Epithelial cell of prostate (primary cell): ENCODE results near the gene ERI3.

Experiments
- DNase-seq: peaks from one replicate; pipeline ENCODE4 v3.0.0-alpha.2; 2011; ENCODE audit warnings: low read depth, low spot score
- H3K27ac ChIP-seq: fragments of 450-650 bp; 2 replicates; pipeline ENCODE4 v1.5.1; 2017; ENCODE audit warnings: mild to moderate bottlenecking

ERI3 gene

DNA sequence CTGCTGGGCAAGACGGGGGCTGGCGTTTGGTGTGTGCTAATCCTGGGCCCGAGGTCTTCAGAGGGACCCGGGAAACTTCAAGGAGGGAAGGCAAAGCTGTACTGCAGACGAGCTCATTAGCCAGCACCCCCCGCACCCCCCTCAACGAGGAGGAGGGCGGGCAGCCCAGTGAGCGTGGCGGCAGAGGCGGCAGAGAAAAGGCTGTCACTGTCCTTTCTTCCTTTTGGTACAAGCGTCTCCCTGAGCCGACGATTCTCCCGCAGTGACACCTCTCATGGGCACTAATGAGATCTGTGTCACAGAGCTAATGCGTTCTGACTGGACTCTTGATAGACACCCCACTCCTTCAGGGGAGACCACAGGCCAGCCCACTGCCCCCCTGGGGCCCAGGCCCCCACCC is 112.3 kb downstream of the ERI3 start:
- no peak for DNase-seq
- no peak overlapping the region for H3K27ac ChIP-seq

DNA sequence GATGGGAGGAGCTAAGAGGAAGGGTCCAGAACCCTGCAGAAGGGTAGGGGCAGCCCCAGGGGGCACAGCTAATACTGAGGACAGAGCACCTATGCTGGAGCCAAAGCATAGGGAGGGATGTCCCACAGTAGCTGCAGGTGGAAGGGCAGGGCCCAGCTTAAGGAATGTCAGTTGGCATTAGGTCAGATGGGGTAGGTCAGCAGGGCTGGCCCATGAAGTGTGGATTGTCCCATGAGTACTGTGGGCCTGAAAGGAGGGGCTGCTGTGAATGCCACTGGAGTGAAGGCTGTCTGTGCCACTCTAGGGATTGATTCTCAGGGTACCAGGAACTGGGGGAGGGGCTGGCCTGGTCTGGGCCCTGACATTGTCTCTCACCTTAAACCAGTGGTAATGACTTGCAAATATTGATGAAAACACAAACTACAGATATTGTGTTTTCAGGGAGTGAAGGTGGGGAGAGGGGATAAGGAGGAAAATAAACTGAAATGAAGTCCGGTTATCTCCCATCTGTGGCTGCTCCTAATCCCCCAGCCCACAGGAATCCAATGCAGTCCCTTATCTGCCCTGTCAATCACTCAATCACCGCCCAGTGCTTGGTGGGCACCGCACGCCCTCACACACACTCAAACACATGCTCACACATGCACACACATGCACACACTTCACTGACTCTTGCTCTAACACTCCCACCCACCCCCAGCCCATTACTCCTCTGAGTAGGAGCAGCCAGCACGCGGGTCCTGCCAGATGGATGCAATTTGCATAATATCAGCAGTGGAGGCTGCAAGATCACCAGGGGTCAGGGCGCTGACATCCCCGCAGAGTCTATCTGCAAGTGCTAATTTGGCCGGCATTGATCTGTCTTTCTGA is 114.0 kb downstream of the ERI3 start:
- DNase-seq = no peak
- H3K27ac ChIP-seq = no peak overlapping the region

DNA sequence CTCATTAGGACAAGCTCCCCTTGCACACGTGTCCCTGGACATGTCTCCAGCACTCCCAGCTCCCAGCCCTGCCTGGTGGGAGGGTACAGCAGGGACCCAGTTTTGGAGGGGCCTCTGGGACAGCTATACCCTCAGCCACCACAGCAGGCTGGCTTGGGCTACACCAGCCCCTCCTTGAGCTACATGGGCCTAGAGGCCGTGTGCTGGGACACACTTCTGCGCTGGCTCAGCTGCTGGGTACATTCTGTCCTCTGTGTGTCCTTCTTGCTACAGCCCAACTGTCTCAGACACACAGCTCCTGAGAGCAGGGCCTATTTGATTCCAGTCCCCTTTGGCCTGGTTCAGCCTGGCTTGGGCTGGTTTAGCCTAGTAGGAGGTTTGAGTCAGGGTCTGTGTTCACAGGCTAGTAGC is 115.1 kb downstream of the ERI3 start:
- no peak overlapping the region for H3K27ac ChIP-seq

DNA sequence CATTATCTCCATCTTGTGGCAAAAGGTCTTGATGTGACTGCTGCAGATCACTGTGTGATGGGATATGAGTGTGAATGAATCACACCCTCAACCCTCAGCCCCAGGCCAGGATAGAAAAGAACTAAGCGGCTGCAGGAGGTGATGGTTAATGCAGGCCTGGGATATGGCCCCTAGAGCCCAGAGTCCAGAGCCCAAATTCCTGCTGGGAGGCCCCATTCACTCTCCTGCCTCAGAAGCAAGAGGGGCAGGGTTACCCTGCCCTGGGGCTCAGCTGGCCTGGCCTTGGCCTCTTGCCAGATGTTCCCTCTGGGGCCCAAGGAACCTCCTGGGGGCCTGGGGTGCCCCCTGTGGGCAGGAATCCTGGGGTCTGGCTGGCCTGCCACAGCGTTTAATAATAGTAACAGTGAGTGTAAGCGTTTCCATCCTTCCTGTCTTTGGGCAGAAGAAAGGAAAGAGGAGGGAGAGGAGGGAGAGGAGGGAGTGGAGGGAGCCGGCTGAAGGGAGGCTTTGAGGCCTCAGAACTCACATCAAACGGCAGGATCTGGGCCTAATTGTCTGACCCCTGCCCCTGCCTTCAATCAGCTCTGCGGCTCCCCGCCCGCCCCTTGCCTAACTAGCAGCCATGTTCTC is 115.6 kb downstream of the ERI3 start:
- H3K27ac ChIP-seq = no peak overlapping the region
- DNase-seq = no peak

More for the DNA sequence above, 115.1 kb downstream of the ERI3 start:
- DNase-seq = no peak

DNA sequence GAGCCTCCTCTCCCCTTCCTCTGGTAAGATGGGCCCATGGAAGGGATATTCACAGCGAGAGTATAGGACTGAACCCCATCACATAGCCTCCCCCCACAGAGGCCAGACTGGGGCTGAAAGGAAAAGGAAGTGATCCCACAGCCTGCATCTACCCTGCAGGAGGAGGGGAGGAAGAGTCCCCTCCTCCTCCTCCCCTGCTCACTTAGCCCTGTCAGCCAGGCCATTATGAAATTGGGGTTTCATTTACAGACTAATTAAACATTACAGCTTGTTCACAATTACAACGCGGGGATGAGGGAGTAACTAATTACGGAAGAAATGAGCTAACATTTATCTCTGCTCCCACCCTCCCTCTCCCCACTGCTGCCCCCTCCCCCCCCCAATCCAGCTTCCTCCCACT is 116.4 kb downstream of the ERI3 start:
- no peak overlapping the region for H3K27ac ChIP-seq
- DNase-seq = no peak

DNA sequence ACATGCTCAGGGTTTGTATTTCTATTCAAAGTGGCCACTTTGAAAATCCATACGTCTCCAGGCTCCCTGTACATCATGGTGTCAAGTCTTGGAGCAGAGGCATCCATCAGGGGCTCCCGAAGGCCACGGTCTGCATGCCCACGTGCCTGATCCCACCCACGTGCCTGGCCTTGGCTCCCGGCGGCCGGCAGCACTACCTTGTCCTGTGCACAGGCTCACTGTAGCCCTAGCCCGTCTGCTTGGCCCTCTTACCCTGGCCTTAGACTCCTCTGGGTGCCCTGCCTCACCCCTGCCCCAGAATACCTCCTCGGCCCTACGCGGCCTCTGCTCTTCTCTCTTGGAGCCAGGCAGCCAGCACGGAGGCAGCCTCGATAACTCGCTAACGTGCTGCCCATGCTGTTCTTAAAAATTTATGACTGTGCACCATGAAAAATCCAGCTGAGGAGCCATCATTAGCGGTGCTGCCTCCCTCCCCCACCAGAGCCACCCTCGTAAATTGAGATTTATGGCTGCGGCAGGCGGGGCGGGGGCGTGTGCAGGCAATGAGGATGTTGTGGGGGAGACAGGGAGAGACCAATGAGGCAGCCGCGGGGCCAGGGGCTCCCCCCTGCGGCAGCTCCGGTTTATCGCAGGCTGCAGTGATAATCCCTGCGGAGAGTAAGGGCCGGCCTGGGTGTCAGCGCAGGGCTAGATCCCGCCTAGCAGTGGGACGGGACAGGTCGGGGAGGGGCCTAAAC is 117.2 kb downstream of the ERI3 start:
- H3K27ac ChIP-seq = no peak overlapping the region
- DNase-seq = no peak

DNA sequence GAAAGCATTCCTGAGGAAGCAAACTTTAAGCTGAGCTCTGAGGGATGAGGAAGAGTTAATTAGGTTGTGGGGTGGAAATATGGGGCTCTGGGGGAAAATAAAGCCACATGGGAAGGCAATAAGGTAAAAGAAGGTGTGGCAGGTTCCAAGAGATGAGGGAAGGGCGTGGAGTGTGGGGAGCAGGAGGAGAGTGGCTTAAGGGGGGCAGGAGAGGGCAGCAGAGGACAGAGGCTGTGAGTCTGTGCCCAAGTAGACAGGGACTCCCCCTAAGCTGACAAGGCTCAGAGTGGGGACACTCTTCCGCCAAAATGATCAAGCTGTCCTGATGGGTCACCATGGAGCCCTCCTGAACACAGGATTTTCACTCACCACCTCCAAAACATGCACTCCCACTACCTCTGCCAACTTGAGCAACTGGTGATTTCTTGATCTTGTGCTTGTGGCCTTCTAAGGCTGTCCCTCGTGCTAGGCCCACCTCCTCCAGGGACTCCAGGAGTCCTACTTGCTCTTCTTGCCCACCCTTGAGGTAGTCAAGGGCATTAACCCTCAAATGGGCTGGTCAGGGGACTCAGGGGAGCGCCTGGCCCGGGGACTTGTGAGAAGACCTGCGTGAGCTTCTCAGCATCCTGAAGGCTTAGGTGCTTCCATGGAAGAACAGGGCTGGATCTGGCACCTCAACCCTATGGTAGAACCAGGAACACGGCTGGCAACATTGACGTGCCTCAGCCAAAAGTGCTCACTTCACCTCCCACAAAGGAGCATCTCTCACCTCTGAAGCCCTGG is 118.4 kb downstream of the ERI3 start:
- no peak overlapping the region for H3K27ac ChIP-seq
- no peak for DNase-seq

DNA sequence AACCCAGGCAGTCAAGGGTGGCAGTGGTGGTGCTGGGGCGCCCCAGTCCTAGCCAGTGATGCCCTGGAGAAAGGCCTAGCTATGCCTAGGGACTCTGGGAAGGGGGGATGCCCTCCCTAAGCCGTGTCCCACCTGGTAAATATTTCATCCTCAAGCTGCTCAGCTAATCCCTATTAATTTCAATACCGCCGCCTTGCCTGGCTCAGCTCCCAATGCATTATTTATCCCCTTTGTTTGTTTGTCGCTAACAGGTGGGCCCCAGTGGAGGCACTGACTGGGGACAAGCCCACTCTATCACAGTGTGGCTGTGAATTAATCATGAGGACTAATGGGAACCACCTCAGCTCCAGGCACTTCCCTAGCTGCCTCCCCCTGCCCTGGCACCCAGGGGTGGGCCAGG is 119.2 kb downstream of the ERI3 start:
- DNase-seq = no peak
- no peak overlapping the region for H3K27ac ChIP-seq

DNA sequence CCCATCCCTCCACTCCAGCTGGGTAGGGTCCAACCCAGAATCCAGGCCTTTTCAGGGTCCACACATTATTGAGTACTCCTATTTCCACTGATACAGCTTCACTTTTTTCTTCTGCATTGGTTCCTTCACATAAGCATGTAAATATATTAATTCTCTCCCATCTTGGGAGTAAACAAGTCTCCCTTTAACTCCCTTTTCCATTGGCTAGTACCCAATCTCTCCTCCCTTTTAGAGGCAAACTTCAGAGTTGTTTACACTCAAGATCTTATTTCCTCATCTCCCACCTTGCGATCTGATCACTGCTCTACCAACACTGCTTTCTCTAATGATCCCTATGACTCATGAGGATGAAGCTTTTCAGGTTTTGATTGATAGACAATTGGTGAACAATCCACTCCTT is 121.5 kb downstream of the ERI3 start:
- H3K27ac ChIP-seq = no peak overlapping the region
- no peak for DNase-seq

DNA sequence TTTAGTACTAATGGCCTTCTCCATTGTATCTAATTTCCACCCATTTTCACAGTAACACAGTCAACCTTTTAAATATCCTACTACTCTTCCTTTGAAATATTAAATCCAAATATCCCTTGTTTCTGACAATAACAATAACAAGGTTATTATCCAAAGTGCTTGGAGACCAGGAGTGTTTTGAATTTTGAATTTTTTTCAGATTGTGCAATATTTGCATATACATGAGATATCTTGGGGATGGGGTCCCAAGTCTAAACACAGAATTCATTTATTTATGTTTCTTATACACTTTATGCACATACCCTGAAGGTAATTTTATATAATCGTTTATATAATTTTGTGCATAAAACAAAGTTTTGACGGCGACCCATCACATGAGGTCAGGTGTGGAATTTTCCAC is 124.3 kb downstream of the ERI3 start:
- no peak overlapping the region for H3K27ac ChIP-seq
- no peak for DNase-seq

DNA sequence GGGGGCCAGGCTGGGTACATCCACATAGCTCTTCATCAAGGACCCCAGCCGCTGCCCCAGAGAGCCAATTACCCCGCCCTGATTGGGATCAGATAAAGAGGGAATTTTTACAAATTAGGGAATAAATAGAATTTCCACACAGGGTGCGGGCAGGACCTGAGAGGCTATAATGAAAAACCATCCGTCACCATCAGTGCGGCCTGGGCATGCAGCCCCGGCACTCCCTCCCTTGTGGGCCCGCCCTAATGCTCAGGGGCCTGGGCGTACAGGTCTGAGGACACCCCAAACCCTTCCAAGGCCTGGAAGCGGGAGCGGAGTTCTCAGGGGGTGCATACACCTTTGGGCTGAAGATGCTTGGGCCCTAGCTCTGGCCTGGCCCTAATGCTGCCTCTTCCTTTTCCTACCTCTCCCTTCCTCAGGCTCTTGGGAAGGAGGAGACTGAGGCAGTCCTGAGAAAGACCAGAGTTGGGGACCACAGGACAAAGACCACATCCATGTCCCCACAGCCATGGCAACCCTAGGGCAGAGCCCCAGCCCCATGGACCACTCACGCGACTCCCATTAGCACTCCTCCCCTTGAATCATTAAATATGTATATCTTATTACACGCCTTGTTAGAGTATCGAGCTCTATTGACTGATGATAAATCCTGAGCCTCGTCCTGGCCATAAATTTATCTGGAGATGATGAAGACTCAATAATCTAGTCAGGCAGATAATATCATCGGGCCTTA is 125.5 kb downstream of the ERI3 start:
- DNase-seq = no peak
- no peak overlapping the region for H3K27ac ChIP-seq

DNA sequence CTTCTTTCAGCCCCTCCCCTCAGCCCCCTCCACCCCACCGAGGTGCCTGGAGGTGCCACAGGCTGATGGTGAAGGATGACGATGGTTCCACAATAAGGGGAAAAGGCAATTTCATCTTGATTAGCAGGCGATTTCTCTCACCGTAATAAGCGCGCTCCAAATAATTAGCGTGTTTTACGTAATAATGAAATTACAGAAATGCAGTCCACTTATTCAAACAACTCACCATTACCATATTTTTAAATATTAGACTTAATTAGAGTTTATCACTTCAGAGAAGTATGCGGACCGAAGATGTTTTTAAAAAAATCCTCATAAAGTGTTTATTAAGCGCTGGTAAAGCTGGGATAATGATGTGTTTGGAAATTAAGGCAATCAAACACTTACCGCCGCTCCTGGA is 126.8 kb downstream of the ERI3 start:
- no peak for DNase-seq
- H3K27ac ChIP-seq = no peak overlapping the region

DNA sequence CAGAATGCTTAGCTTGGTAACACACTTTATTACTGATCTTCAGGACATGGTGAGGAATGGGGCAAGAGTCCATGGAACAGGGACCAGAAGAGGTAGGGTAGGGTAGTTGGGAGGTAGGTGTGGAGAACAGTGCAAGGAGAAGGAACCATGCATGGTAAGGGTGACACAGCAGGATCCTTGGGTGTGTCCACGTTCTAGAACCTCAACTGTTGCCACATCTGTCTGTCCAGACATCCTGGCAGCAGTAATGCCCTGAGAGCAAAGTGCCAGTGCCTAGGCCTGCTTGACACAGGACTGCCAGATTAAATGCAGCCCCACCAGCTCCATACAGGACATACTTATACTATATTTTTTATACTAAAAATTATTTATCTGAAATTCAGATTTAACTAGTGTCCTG is 127.8 kb downstream of the ERI3 start:
- DNase-seq = no peak
- no peak overlapping the region for H3K27ac ChIP-seq

DNA sequence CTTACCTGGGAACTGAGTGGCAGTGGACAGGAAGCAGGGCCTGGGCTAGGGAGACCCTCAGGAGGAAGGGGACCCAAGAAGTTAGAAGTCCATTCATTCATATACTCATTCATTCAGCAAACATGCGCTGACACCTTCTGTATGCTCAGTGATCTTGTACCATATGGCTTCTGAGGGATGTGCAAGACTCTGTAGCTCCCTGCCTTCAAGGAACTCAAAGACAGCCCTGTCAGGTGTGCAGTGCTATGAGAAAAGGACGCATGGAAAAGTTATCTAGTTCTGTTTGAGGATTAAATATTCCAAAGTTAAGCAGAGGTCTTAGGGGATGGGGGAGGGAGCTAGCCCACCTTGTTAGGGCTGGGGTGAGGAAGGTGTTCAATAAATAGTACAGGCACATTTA is 129.3 kb downstream of the ERI3 start:
- DNase-seq = no peak
- no peak overlapping the region for H3K27ac ChIP-seq

DNA sequence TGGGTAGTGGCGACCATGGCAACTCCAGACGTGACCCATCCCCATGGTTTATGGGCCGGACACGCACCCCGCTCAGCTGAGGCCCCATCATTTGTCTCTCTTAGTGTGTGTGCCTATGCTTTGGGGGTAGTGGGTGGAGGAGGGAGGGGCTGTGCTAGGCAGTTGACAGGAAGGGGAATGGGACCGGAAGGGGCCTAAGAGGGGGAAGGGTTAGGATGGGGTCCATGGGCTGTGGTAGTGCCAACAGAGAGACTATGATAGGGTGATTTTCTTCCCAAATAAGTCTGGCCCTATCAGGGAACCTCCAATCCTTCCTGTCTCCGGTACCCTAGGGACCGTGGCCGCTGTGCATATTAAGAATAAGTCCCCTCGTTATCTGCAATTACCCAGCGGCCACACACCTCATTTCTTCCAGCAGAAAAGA is 131.9 kb downstream of the ERI3 start:
- no peak for DNase-seq
- H3K27ac ChIP-seq = no peak overlapping the region

DNA sequence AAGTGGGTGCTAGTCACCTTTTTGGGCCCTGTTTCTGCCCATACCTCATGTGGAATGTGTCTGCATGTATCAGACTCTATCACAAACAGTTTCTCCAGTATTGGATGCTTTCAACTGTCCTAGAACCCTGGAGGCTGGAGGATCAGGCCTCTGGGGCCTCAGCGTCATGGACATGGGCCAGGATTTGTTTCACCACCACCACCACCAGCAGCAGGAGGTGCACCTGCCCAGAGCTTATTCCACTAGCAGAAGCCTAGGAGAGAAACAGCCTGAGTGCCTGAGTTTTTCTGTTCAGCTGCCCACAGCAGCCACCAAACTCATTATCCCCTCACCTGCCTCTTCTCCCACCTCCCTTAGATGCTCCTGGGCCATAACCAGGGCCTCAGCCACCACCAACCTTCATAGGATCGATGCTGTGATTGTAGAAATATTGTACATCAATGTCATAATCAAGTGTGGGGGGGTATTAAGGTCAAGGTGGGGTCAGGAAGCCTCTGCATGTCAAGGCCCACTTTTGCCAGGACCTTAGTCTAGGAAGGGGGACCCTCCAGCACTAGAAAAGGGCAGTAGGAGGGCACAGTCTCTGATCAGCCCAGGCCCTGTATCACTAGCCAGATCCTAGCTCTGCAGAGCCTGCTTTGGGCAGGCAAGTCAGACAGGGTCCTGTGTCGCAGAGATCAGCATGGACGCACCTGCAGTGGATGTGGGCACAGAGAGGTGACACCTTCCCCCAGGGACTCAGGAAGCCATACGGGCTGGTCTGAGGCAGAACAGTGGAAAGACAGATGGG is 132.5 kb downstream of the ERI3 start:
- no peak overlapping the region for H3K27ac ChIP-seq
- DNase-seq = no peak

DNA sequence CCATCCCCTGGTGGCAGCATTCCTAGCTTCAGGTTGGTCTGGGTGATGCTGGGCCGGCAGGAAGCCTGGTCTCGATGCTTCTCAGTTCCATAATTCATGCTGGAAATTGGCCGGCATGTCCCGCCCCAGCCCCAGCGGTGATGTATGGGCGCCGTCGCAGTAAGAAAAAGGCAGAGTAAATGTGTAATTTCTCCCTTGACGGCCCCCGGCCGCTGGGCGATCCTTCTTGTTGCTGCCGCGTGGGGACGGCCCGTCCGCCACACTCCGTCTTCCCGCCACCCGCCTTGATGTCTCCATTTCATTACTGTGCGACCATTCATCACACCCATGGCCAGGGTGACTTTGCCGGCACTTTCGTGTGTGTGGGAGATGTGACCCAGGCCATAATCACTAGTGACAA is 133.3 kb downstream of the ERI3 start:
- no peak overlapping the region for H3K27ac ChIP-seq
- no peak for DNase-seq

DNA sequence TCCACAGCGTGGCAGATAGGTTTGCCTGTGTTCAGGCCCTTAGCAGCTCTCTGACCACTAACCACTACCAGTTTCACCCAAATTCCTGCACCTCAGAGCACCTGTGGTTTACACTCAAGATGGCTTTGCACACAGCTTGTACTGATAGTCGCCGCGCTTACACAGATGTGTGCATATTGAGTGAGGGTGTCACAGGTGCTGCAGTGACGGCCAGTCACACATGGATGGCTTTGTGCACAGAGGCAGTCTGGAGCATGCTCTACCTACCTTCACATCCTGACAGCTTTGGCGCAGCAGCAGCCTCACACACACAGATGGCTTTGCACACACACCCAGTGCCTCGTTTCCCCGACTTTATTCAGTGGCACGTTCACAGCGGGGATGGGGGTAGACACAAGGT is 134.3 kb downstream of the ERI3 start:
- no peak for DNase-seq
- no peak overlapping the region for H3K27ac ChIP-seq
